Measurements from ENCODE around the gene UNC45B. TPM values are rescaled to one million over a fixed set of nuclear protein-coding genes. Genes with fewer than 3 reads are reported as not detected.

Gene UNC45B
- total RNA-seq, 1 experiment from 2014 or later, result 0.07 TPM

DNA sequence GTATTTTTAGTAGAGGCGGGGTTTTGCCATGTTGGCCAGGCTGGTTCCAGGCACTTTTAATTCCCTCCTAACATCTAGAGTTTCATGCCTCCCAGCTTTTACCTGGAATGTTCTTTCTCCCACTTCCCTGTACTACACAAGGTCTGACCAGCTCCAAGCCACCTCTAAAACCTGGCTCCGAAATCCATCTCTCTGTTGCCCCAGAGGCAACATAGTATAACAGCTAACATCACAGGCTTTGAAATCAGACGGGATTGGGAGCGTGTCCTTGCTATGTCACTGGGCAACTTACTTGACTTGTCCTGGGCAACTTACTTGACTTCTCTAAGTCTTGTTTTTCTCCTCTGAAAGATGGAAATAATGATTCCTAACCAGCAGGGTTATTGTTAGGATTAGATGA lies 15.1 kb downstream of the UNC45B start:
- DNase-seq (ENCODE audit: low spot score), result no peak
- H3K9me3 Mint-ChIP-seq, result peaks cover 4% of the 10 kb centered on the region; the same call in 1 of the 2 replicates
- TF ChIP-seq, protein P1, sequence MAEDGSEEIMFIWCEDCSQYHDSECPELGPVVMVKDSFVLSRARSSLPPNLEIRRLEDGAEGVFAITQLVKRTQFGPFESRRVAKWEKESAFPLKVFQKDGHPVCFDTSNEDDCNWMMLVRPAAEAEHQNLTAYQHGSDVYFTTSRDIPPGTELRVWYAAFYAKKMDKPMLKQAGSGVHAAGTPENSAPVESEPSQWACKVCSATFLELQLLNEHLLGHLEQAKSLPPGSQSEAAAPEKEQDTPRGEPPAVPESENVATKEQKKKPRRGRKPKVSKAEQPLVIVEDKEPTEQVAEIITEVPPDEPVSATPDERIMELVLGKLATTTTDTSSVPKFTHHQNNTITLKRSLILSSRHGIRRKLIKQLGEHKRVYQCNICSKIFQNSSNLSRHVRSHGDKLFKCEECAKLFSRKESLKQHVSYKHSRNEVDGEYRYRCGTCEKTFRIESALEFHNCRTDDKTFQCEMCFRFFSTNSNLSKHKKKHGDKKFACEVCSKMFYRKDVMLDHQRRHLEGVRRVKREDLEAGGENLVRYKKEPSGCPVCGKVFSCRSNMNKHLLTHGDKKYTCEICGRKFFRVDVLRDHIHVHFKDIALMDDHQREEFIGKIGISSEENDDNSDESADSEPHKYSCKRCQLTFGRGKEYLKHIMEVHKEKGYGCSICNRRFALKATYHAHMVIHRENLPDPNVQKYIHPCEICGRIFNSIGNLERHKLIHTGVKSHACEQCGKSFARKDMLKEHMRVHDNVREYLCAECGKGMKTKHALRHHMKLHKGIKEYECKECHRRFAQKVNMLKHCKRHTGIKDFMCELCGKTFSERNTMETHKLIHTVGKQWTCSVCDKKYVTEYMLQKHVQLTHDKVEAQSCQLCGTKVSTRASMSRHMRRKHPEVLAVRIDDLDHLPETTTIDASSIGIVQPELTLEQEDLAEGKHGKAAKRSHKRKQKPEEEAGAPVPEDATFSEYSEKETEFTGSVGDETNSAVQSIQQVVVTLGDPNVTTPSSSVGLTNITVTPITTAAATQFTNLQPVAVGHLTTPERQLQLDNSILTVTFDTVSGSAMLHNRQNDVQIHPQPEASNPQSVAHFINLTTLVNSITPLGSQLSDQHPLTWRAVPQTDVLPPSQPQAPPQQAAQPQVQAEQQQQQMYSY (CRISPR knock-in tag; IDR thresholded peaks at IDR 0.05), result peak; percentile 79
- TF ChIP-seq, protein P2, sequence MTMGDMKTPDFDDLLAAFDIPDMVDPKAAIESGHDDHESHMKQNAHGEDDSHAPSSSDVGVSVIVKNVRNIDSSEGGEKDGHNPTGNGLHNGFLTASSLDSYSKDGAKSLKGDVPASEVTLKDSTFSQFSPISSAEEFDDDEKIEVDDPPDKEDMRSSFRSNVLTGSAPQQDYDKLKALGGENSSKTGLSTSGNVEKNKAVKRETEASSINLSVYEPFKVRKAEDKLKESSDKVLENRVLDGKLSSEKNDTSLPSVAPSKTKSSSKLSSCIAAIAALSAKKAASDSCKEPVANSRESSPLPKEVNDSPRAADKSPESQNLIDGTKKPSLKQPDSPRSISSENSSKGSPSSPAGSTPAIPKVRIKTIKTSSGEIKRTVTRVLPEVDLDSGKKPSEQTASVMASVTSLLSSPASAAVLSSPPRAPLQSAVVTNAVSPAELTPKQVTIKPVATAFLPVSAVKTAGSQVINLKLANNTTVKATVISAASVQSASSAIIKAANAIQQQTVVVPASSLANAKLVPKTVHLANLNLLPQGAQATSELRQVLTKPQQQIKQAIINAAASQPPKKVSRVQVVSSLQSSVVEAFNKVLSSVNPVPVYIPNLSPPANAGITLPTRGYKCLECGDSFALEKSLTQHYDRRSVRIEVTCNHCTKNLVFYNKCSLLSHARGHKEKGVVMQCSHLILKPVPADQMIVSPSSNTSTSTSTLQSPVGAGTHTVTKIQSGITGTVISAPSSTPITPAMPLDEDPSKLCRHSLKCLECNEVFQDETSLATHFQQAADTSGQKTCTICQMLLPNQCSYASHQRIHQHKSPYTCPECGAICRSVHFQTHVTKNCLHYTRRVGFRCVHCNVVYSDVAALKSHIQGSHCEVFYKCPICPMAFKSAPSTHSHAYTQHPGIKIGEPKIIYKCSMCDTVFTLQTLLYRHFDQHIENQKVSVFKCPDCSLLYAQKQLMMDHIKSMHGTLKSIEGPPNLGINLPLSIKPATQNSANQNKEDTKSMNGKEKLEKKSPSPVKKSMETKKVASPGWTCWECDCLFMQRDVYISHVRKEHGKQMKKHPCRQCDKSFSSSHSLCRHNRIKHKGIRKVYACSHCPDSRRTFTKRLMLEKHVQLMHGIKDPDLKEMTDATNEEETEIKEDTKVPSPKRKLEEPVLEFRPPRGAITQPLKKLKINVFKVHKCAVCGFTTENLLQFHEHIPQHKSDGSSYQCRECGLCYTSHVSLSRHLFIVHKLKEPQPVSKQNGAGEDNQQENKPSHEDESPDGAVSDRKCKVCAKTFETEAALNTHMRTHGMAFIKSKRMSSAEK (CRISPR knock-in tag; IDR thresholded peaks at IDR 0.05; ENCODE audit: borderline replicate concordance), result no peak
- no peaks in the 10 kb centered on the region for H3K36me3 Mint-ChIP-seq
- ChIA-PET POLR2A (no interaction called here), CTCF (interaction anchor here (0.7 to 1.7 kb wide), 3 partner anchors 17 to 377 kb away, joined by 3 to 4 read pairs (median 3); no protein-coding TSS in a partner anchor)
- no peak overlapping the region for H3K27ac Mint-ChIP-seq
- peaks cover 10% of the 10 kb centered on the region for H3K27me3 Mint-ChIP-seq (ENCODE audit: low read depth)
- no peak overlapping the region for H3K4me3 Mint-ChIP-seq
- peaks cover 8% of the 10 kb centered on the region for H3K4me1 Mint-ChIP-seq
- no peak for ATAC-seq

DNA sequence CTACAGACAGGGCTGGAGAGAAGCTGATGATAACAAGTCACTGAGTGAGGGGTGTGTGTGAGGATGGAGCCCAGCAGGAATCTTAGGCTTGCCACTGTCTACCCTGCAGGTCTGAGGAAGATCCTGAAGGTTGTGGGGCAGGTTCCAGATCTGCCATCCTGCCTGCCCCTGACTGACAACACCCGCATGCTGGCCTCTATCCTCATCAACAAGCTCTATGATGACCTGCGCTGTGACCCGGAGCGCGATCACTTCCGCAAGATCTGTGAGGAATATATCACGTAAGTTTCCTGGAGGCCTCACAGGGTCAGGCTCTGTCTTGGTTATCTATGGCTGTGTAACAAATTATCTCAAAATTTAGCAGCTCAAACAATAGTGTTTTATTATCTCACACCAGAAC lies 16.3 kb downstream of the UNC45B start:
- POLR2A ChIA-PET, result no interaction called here
- peaks cover 10% of the 10 kb centered on the region for H3K27me3 Mint-ChIP-seq (ENCODE audit: low read depth)
- CTCF ChIA-PET, result interaction anchor here (2.1 kb wide), 1 partner anchor 375 kb away, joined by 7 read pairs; no protein-coding TSS in a partner anchor
- no peaks in the 10 kb centered on the region for H3K36me3 Mint-ChIP-seq
- no peak overlapping the region for H3K27ac Mint-ChIP-seq
- no peak for DNase-seq (ENCODE audit: low spot score)
- ATAC-seq, result no peak
- H3K4me3 Mint-ChIP-seq, result no peak overlapping the region
- H3K9me3 Mint-ChIP-seq, result peaks cover 4% of the 10 kb centered on the region; the same call in 1 of the 2 replicates
- no peak for TF ChIP-seq ZBTB21 (CRISPR knock-in tag; IDR thresholded peaks at IDR 0.05; ENCODE audit: borderline replicate concordance)
- TF ChIP-seq TEAD4 (CRISPR knock-in tag; IDR thresholded peaks at IDR 0.05), result no peak
- TF ChIP-seq ZNF317 (CRISPR knock-in tag; IDR thresholded peaks at IDR 0.05; ENCODE audit: borderline replicate concordance, low read depth), result no peak
- TF ChIP-seq, protein P3, sequence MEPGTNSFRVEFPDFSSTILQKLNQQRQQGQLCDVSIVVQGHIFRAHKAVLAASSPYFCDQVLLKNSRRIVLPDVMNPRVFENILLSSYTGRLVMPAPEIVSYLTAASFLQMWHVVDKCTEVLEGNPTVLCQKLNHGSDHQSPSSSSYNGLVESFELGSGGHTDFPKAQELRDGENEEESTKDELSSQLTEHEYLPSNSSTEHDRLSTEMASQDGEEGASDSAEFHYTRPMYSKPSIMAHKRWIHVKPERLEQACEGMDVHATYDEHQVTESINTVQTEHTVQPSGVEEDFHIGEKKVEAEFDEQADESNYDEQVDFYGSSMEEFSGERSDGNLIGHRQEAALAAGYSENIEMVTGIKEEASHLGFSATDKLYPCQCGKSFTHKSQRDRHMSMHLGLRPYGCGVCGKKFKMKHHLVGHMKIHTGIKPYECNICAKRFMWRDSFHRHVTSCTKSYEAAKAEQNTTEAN (CRISPR knock-in tag; IDR thresholded peaks at IDR 0.05), result no peak
- no peak for TF ChIP-seq NFYB (CRISPR knock-in tag; conservative IDR thresholded peaks at IDR 0.05; ENCODE audit: low read depth)
- TF ChIP-seq PRRX2 (CRISPR knock-in tag; IDR thresholded peaks at IDR 0.05), result no peak
- TF ChIP-seq SP1 (CRISPR knock-in tag; conservative IDR thresholded peaks at IDR 0.05), result no peak
- TF ChIP-seq, protein P4, sequence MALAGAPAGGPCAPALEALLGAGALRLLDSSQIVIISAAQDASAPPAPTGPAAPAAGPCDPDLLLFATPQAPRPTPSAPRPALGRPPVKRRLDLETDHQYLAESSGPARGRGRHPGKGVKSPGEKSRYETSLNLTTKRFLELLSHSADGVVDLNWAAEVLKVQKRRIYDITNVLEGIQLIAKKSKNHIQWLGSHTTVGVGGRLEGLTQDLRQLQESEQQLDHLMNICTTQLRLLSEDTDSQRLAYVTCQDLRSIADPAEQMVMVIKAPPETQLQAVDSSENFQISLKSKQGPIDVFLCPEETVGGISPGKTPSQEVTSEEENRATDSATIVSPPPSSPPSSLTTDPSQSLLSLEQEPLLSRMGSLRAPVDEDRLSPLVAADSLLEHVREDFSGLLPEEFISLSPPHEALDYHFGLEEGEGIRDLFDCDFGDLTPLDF (CRISPR knock-in tag; IDR thresholded peaks at IDR 0.05), result no peak
- H3K4me1 Mint-ChIP-seq, result peaks cover 8% of the 10 kb centered on the region

DNA sequence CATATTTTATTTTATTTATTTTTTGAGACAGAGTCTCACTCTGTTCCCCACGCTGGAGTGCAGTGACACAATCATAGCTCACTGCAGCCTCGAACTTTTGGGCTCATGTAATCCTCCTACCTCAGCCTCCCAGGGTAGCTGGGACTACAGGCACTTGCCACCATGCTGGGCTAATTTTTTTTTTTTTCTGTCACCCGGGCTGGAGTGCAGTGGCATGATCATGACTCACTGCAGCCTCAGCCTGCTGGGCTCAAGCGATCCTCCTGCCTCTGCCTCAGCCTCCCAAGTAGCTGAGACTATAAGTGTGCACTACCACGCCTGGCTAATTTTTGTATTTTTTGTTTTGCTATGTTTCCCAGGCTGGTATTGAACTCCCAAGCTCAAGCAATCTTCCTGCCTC lies 17.1 kb downstream of the UNC45B start:
- CTCF ChIA-PET, result interaction anchor here (2.1 kb wide), 1 partner anchor 375 kb away, joined by 7 read pairs; no protein-coding TSS in a partner anchor
- Mint-ChIP-seq H3K36me3 (no peaks in the 10 kb centered on the region), H3K4me3 (no peak overlapping the region), H3K4me1 (peaks cover 8% of the 10 kb centered on the region), H3K9me3 (peaks cover 4% of the 10 kb centered on the region; the same call in 1 of the 2 replicates), H3K27ac (no peak overlapping the region), H3K27me3 (ENCODE audit: low read depth) (peaks cover 10% of the 10 kb centered on the region)
- TF ChIP-seq, protein P5, sequence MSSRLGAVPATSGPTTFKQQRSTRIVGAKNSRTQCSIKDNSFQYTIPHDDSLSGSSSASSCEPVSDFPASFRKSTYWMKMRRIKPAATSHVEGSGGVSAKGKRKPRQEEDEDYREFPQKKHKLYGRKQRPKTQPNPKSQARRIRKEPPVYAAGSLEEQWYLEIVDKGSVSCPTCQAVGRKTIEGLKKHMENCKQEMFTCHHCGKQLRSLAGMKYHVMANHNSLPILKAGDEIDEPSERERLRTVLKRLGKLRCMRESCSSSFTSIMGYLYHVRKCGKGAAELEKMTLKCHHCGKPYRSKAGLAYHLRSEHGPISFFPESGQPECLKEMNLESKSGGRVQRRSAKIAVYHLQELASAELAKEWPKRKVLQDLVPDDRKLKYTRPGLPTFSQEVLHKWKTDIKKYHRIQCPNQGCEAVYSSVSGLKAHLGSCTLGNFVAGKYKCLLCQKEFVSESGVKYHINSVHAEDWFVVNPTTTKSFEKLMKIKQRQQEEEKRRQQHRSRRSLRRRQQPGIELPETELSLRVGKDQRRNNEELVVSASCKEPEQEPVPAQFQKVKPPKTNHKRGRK (CRISPR knock-in tag; IDR thresholded peaks at IDR 0.05; ENCODE audit: borderline replicate concordance), result no peak
- TF ChIP-seq, protein P4 (CRISPR knock-in tag; IDR thresholded peaks at IDR 0.05), result no peak
- no peak for TF ChIP-seq EMX1 (CRISPR knock-in tag; IDR thresholded peaks at IDR 0.05)
- no peak for TF ChIP-seq CREB1 (CRISPR knock-in tag; IDR thresholded peaks at IDR 0.05)
- no peak for TF ChIP-seq ZBTB21 (CRISPR knock-in tag; IDR thresholded peaks at IDR 0.05; ENCODE audit: borderline replicate concordance)
- no peak for TF ChIP-seq FOXP1 (CRISPR knock-in tag; IDR thresholded peaks at IDR 0.05; ENCODE audit: borderline replicate concordance)
- no peak for TF ChIP-seq NFATC4 (CRISPR knock-in tag; IDR thresholded peaks at IDR 0.05)
- no peak for TF ChIP-seq MXD4 (CRISPR knock-in tag; IDR thresholded peaks at IDR 0.05; ENCODE audit: borderline replicate concordance)
- no peak for TF ChIP-seq USF2 (CRISPR knock-in tag; IDR thresholded peaks at IDR 0.05)
- POLR2A ChIA-PET, result no interaction called here
- DNase-seq (ENCODE audit: low spot score), result no peak
- no peak for ATAC-seq
